Measurements from ENCODE around the gene TNFSF4. TPM values are rescaled to one million over a fixed set of nuclear protein-coding genes. Genes with fewer than 3 reads are reported as not detected.
"Not testable (repeated sequence)": the region's sequence is repeated elsewhere in the genome, so short reads cannot be mapped to it uniquely, and the experiment has no call there.

The TNFSF4 gene, protein sequence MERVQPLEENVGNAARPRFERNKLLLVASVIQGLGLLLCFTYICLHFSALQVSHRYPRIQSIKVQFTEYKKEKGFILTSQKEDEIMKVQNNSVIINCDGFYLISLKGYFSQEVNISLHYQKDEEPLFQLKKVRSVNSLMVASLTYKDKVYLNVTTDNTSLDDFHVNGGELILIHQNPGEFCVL
- total RNA-seq (2014; rRNA removed; shearing (Covaris generic); ENCODE audit: low replicate concordance): 0.23 and 1.8 TPM in 2 replicates

DNA sequence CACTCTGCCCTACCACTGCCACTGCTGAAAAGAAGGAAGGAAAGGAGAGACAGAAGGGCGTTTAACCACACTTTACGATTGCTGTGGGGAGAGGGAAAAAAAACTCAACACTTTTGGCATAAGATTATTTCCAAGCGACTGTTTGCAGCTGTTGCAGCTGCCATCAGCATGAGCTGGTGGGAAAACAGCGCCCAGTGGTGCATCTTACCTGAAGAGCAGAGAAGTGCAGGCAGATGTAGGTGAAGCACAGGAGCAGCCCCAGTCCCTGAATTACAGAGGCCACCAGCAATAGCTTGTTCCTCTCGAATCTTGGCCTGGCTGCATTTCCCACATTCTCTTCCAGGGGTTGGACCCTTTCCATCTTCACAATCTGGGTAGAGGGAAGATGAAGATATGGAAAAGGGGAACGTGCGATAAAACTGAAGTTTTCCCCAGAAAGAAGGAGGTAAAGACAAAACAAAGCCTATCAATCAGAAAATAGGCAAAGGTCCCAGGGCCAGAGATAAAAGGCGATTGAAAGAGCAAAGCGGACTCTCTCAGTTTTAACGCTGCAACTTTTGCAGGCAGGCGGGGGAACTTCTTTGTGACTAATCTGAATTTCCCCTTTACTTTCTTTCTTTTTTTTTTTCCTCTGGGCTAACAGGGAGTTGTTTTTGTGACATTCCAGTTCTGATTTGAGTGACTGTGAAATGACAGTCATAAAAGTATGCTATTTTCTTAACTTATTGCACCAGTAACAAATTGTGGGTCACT lies at the start of gene TNFSF4:
TSS of gene TNFSF4 (minus strand) at position 516 of the 753 bp plus-strand sequence. CDS start at position 361, 155 bp downstream.
- in situ Hi-C loops (cut with HindIII; ENCODE audit: low pct_unique_long_range_greater_than_20kb, low sequenced_read_pairs): no loop called here
- no peak for DNase-seq (ENCODE audit: low read depth)

- DNase-seq (ENCODE audit: low read depth): peak; percentile 4
- in situ Hi-C loops (cut with HindIII; ENCODE audit: low pct_unique_long_range_greater_than_20kb, low sequenced_read_pairs): no loop called here
Measured at GRCh38 chr1:173255214-173255813, 48.2 kb upstream of the TNFSF4 start.

- in situ Hi-C loops (cut with HindIII; ENCODE audit: low pct_unique_long_range_greater_than_20kb, low sequenced_read_pairs): no loop called here
- no peak for DNase-seq (ENCODE audit: low read depth)
Measured at GRCh38 chr1:173253046-173253445, 45.9 kb upstream of the TNFSF4 start.

DNA sequence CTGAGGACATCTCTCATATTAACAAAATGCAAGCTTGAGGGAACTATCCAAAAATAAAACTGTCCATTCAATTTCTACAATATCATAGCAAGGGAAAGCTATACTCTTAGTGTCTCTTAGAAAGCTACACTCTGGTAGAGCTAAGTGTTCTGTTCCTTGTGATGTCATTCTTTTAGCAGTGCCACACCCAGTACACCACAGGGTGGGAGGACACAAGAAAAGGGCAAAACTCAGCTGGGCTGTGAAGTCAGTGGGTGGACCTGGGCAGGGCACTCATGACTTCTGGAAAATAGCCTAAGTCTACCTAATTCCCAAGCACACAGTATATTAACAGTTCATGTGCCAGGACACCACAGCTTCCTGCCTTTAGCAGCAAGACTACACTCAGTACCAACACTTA lies 42.2 kb upstream of the TNFSF4 start:
- no peak for DNase-seq (ENCODE audit: low read depth)
- in situ Hi-C loops (cut with HindIII; ENCODE audit: low pct_unique_long_range_greater_than_20kb, low sequenced_read_pairs): no loop called here

DNA sequence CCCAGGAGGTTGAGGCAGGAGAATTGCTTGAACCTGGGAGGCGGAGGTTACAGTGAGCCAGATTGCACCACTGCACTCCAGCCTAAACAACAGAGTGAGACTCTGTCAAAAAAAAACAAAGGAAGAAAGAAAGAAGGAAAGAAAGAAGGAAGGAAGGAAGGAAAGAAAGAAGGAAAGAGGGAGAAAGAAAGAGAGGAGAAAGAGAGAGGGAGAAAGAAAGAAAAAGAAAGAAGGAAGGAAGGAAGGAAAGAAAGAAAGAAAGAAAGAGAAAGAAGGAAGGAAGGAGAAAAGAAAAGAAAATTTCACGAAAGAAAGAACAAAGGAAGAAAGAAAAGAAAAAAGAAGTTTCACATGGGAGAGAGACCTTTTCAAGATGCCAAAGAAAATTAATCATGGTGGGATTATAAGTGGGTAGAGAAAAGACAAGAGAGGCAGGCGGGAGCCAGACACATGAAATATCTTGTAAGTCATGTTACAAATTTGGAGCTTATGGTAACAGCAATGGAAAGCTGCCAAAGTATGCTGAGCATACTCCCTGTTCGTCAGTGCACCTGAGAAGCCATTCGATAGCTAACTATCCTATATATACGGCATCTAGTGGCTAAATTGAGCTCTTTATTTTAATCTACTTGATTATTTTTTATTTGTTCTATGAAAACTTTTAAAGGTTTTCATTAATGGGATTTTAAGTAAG lies 41.3 kb upstream of the TNFSF4 start:
- no peak for DNase-seq (ENCODE audit: low read depth)

DNA sequence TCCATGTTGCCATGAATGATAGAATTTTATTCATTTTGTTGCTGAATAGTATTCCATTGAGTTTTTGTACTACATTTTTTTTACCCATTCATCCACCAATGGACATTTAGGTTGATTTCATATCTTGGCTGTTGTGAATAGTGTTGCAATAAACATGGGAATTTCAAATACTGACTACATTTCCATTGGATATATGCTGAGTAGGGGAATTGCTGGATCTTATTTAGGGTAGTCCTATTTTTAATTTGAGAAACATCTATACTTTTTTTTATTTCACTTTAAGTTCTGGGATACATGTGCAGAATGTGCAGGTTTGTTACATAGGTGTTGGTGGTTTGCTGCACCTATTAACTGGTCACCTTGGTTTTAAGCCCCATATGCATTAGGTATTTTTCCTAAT lies 38.8 kb upstream of the TNFSF4 start:
- DNase-seq (ENCODE audit: low read depth): no peak
- in situ Hi-C loops (cut with HindIII; ENCODE audit: low pct_unique_long_range_greater_than_20kb, low sequenced_read_pairs): no loop called here

More for the DNA sequence above, 41.3 kb upstream of the TNFSF4 start:
- in situ Hi-C loops (cut with HindIII; ENCODE audit: low pct_unique_long_range_greater_than_20kb, low sequenced_read_pairs): no loop called here

- in situ Hi-C loops (cut with HindIII; ENCODE audit: low pct_unique_long_range_greater_than_20kb, low sequenced_read_pairs): no loop called here
- no peak for DNase-seq (ENCODE audit: low read depth)
Measured at GRCh38 chr1:173243300-173243699, 36.2 kb upstream of the TNFSF4 start.

- in situ Hi-C loops (cut with HindIII; ENCODE audit: low pct_unique_long_range_greater_than_20kb, low sequenced_read_pairs): no loop called here
- DNase-seq (ENCODE audit: low read depth): no peak
Measured at GRCh38 chr1:173241528-173242347, 34.6 kb upstream of the TNFSF4 start.

- in situ Hi-C loops (cut with HindIII; ENCODE audit: low pct_unique_long_range_greater_than_20kb, low sequenced_read_pairs): no loop called here
- DNase-seq (ENCODE audit: low read depth): no peak
Measured at GRCh38 chr1:173240609-173241008, 33.5 kb upstream of the TNFSF4 start.

DNA sequence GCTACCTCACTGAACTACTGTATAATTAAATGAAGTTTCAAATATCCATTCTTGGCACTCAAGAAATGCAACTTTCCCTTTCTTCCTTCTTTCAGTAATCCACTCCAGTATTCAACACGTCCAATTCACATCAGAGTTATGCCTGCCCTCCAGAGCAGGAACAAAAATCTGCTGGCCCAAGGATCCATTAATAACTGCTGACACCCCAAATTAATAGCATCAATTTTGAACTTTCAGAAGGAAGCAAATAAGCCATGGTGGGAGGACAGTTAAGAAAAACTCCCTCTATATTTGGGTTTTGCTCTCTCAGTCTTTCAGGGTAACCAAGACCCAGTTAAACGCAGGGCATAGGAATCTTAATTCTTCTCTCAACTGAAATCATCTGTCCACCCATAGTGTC lies 31.9 kb upstream of the TNFSF4 start:
- in situ Hi-C loops (cut with HindIII; ENCODE audit: low pct_unique_long_range_greater_than_20kb, low sequenced_read_pairs): no loop called here
- no peak for DNase-seq (ENCODE audit: low read depth)

DNA sequence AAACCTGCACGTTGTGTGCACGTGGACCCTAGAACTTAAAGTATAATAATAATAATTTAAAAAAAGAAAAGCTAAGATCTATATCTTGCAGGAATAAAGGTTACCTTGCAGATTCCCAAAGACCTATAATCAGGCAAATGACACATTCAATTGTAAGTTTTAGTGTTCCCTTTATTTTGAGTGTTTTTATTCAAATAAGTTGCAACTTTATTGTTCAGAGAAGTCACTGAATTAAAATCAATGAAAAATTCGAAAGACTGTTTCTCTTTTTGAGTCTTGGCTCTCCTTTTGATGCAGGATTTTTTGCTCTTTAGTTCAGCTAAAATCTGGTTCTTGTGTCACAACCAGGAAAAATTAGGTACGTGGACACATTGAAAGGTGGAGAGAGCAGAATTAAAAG lies 27.8 kb upstream of the TNFSF4 start:
- in situ Hi-C loops (cut with HindIII; ENCODE audit: low pct_unique_long_range_greater_than_20kb, low sequenced_read_pairs): no loop called here
- DNase-seq (ENCODE audit: low read depth): no peak

- in situ Hi-C loops (cut with HindIII; ENCODE audit: low pct_unique_long_range_greater_than_20kb, low sequenced_read_pairs); DNase-seq (ENCODE audit: low read depth): not testable (repeated sequence)
Measured at GRCh38 chr1:173234434-173234833, 27.3 kb upstream of the TNFSF4 start.

GRCh38 chr1:173229031-173229430 lies 21.9 kb upstream of the TNFSF4 start:
- in situ Hi-C loops (cut with HindIII; ENCODE audit: low pct_unique_long_range_greater_than_20kb, low sequenced_read_pairs); DNase-seq (ENCODE audit: low read depth): not testable (repeated sequence)

DNA sequence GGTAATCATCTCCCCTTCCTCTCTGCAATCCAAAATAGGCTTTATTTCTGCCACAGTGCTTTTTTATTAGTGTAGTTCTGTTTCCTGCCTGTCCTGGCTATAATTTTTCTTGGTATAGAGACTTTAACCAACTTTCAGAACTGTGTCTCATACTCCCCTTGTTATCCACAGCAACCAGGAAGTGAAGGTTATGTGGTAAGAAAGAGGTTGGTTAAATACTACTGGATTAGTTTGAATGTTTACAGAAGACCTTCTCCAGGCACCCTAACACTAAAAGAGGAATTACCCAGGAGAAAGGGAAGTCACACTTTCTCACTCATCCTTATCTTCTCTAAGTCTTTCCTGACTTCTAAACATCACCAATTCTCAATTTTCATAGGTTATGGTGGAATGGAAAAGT lies 17.8 kb upstream of the TNFSF4 start:
- in situ Hi-C loops (cut with HindIII; ENCODE audit: low pct_unique_long_range_greater_than_20kb, low sequenced_read_pairs): no loop called here
- no peak for DNase-seq (ENCODE audit: low read depth)

- in situ Hi-C loops (cut with HindIII; ENCODE audit: low pct_unique_long_range_greater_than_20kb, low sequenced_read_pairs): no loop called here
- no peak for DNase-seq (ENCODE audit: low read depth)
Measured at GRCh38 chr1:173224280-173224892, 17.3 kb upstream of the TNFSF4 start.

DNA sequence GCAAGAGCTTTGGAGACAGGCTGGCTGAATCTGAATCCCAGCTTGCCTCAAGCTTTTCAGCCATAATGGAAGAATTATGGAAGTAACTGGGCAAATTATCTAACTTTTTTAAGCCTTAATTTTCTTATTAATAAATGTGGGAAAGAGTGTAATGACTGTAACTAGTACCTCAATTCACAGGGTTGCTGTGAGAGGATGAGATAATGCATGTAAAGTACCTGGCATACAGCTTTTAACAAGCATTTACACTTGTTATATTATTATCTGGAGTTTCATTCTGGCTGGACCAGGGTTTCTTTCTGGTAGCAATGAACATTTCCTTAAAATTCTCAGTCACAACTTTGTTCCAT lies 15.9 kb upstream of the TNFSF4 start:
- in situ Hi-C loops (cut with HindIII; ENCODE audit: low pct_unique_long_range_greater_than_20kb, low sequenced_read_pairs): no loop called here
- no peak for DNase-seq (ENCODE audit: low read depth)

DNA sequence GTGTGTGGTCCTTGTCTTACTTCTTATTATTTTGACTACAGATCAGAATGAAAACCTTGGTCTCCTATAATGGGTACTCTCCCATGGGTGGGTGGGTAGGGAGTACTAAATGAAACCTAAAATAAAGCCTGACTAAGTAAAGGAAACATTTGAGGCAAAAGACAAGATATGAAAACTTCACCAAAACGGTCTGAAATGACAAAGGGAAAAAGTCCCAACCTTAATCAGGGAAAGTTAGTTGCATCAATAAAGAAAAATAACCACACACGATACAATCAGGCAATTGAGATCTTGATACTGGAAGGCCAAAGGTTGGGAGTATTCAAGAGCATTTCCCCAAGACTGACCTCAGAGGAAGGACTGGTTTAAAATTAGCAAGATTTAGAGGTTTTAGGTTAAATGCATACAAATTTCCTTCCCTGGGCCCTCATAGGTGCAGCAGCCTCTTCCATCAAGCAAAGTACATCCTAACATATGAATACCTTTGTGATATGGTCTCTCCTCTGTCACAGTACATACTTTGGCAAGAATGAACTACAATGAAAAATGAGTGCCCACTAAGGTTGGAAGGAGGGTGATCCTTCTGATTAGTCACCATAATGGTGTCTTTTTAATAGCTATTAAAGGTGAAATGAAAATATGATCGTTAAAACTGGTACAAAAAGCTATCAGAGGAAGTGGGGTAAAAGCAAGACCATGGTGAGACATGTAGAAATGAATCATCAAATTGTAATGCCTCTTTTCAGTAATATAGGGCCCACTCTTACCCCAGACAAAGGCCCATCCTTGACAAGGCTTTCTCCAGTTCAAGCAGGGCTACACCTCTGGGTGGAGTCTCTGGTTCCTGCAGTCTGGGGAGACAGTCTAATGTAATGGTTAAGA lies 15.3 kb upstream of the TNFSF4 start:
- in situ Hi-C loops (cut with HindIII; ENCODE audit: low pct_unique_long_range_greater_than_20kb, low sequenced_read_pairs): no loop called here
- no peak for DNase-seq (ENCODE audit: low read depth)
